Fibroblast of skin of left biceps (primary cell): Measurements from ENCODE around the gene SEMA6B.

Source experiments
- DNase-seq, 2 experiments: peaks; one replicate each; pipeline ENCODE4 v3.0.0-alpha.2; 2013; ENCODE audit warnings: low read depth in 2 of 2

Gene SEMA6B

GRCh38 chr19:4587527-4587926 lies 28.0 kb upstream of the SEMA6B start:
- DNase-seq, result no peak

- no peak for DNase-seq
Measured at GRCh38 chr19:4586691-4587090, 27.2 kb upstream of the SEMA6B start.

- no peak for DNase-seq
Measured at GRCh38 chr19:4586245-4586644, 26.8 kb upstream of the SEMA6B start.

- no peak for DNase-seq
Measured at GRCh38 chr19:4585556-4585955, 26.1 kb upstream of the SEMA6B start.

GRCh38 chr19:4584670-4585460 lies 25.4 kb upstream of the SEMA6B start:
- DNase-seq, result no peak

GRCh38 chr19:4583961-4584669 lies 24.6 kb upstream of the SEMA6B start:
- DNase-seq, result no peak

GRCh38 chr19:4582980-4583842 lies 23.7 kb upstream of the SEMA6B start:
- DNase-seq, result no peak

GRCh38 chr19:4581666-4582553 lies 22.4 kb upstream of the SEMA6B start:
- DNase-seq, result no peak

- DNase-seq, result no peak
Measured at GRCh38 chr19:4580961-4581665, 21.6 kb upstream of the SEMA6B start.

- DNase-seq, result no peak
Measured at GRCh38 chr19:4580021-4580901, 20.8 kb upstream of the SEMA6B start.

- no peak for DNase-seq
Measured at GRCh38 chr19:4579389-4579788, 19.9 kb upstream of the SEMA6B start.

GRCh38 chr19:4578552-4579248 lies 19.2 kb upstream of the SEMA6B start:
- no peak for DNase-seq

GRCh38 chr19:4577020-4577782 lies 17.7 kb upstream of the SEMA6B start:
- no peak for DNase-seq

GRCh38 chr19:4576016-4576933 lies 16.8 kb upstream of the SEMA6B start:
- DNase-seq, result no peak

- peak; percentile 96 to 97 for DNase-seq
Measured at GRCh38 chr19:4575267-4576015, 16.0 kb upstream of the SEMA6B start.

- no peak for DNase-seq
Measured at GRCh38 chr19:4573682-4574081, 14.2 kb upstream of the SEMA6B start.
